ENCODE data around the gene LIX1. TPM values are rescaled to one million over a fixed set of nuclear protein-coding genes. Genes with fewer than 3 reads are reported as not detected.

Gene LIX1
- total and polyA plus RNA-seq, 2 of the 13 experiments (the other 11 are each of a cell fraction or from before 2014, with no cell fraction given): not detected

DNA sequence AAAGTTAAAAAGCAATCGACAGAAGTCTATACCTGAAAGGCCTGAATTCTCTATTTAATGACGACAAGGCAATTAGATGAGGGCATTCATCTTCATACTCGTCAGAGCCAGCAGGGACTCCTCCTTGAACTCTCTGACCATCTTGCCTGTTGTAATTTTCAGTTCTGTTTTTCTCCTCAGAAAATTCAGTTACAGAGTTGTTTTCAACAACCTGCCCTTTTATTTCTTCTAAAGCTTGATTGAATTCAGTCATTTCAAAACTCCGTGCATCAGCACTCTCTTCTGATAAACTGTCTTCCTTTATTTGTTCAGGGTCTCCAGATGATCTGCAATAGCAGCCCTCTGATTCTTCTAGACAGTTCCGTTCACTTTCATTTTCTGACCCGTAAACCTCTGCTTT is 25.0 kb upstream of the LIX1 start:
- Histone ChIP-seq H3K9me3 (ENCODE audit: low read length) (no peaks in the 10 kb centered on the region), H4K20me1 (ENCODE audit: insufficient read depth, low read length) (no peaks in the 10 kb centered on the region), H3K4me2 (ENCODE audit: low read depth, low read length) (no peak overlapping the region), H3K36me3 (replicated peaks in 1 of 2; ENCODE audit: control insufficient read depth in 1 of 2, insufficient read depth in 2 of 2, low read length in 2 of 2) (peaks cover 9 to 50% of the 10 kb centered on the region in 2 experiments), H3K9ac (ENCODE audit: insufficient read depth, low read depth, low read length) (no peak overlapping the region), H3K4me1 (ENCODE audit: insufficient read depth, low read length) (peaks cover 17% of the 10 kb centered on the region), H3K27ac (ENCODE audit: extremely low read length, insufficient read depth, low read length) (no peak overlapping the region), H2AFZ (ENCODE audit: low read length) (no peak overlapping the region), H3K79me2 (ENCODE audit: insufficient read depth, low read length) (no peaks in the 10 kb centered on the region), H3K4me3 (replicated peaks in 1 of 3; ENCODE audit: insufficient read depth in 1 of 3, low read depth in 2 of 3, low read length in 3 of 3) (no peak overlapping the region), H3K27me3 (ENCODE audit: control insufficient read depth in 1 of 2, insufficient read depth in 2 of 2, low read length in 2 of 2) (no peaks in the 10 kb centered on the region)
- WGBS (ENCODE audit: low lambda C conversion rate): 95% methylated on average over 6 of the region's 6 CpGs
- no peak for ATAC-seq
- POLR2A ChIA-PET: no interaction called here
- no peak for DNase-seq (ENCODE audit: low spot score)
- in situ Hi-C loops (cut with HindIII; ENCODE audit: extremely low pct_ligation_motif_present, low pct_unique_long_range_greater_than_20kb) (loop anchor here (10.0 to 25.0 kb wide), 2 partner anchors 293 to 555 kb away; partner anchors contain the start of gene ERAP2), intact Hi-C loops (cut with micrococcal nuclease; ENCODE audit: unreplicated experiment) (loop anchor here (5.0 kb wide), 1 partner anchor 1180 kb away; no protein-coding TSS in a partner anchor)
- TF ChIP-seq MAFK (conservative IDR thresholded peaks at IDR 0.05 in 1 of 2, IDR thresholded peaks at IDR 0.05 in 1 of 2; ENCODE audit: low read length in 2 of 2) (peak; percentile 19 to 59; a peak in 2 of 4 replicates), MAFF (IDR thresholded peaks at IDR 0.05; ENCODE audit: low read depth, low read length) (peak; percentile 49; the same call in 1 of the 2 replicates)
- TF ChIP-seq, protein P1, sequence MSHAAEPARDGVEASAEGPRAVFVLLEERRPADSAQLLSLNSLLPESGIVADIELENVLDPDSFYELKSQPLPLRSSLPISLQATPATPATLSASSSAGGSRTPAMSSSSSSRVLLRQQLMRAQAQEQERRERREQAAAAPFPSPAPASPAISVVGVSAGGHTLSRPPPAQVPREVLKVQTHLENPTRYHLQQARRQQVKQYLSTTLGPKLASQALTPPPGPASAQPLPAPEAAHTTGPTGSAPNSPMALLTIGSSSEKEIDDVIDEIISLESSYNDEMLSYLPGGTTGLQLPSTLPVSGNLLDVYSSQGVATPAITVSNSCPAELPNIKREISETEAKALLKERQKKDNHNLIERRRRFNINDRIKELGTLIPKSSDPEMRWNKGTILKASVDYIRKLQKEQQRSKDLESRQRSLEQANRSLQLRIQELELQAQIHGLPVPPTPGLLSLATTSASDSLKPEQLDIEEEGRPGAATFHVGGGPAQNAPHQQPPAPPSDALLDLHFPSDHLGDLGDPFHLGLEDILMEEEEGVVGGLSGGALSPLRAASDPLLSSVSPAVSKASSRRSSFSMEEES (CRISPR knock-in tag; IDR thresholded peaks at IDR 0.05): no peak
- BruUV-seq (replicated peaks): no TSS peak
- no peak for FAIRE-seq
- CTCF ChIA-PET (ENCODE audit: low intra/inter-chr PET ratio, low total read pairs): no interaction called here

GRCh38 chr5:97165726-97166125 is 23.3 kb upstream of the LIX1 start:
- H2AFZ ChIP-seq (ENCODE audit: low read length): no peak overlapping the region
- ChIA-PET CTCF (ENCODE audit: low intra/inter-chr PET ratio, low total read pairs) (no interaction called here), POLR2A (no interaction called here)
- WGBS (ENCODE audit: low lambda C conversion rate): 3% methylated on average over 1 of the region's 1 CpG
- peaks cover 7% of the 10 kb centered on the region; the same call in 1 of the 2 replicates for H3K4me1 ChIP-seq (ENCODE audit: insufficient read depth, low read length)
- no peak overlapping the region for H3K4me3 ChIP-seq (replicated peaks in 1 of 3; ENCODE audit: insufficient read depth in 1 of 3, low read depth in 2 of 3, low read length in 3 of 3)
- no peaks in the 10 kb centered on the region for H3K79me2 ChIP-seq (ENCODE audit: insufficient read depth, low read length)
- no peaks in the 10 kb centered on the region for H3K27me3 ChIP-seq (ENCODE audit: control insufficient read depth in 1 of 2, insufficient read depth in 2 of 2, low read length in 2 of 2)
- no peak overlapping the region for H3K27ac ChIP-seq (ENCODE audit: extremely low read length, insufficient read depth, low read length)
- in situ Hi-C loops (cut with HindIII; ENCODE audit: extremely low pct_ligation_motif_present, low pct_unique_long_range_greater_than_20kb): loop anchor here (10.0 to 25.0 kb wide), 2 partner anchors 291 to 553 kb away; partner anchors contain the start of gene ERAP2
- intact Hi-C loops (cut with micrococcal nuclease; ENCODE audit: unreplicated experiment): loop anchor here (5.0 kb wide), 1 partner anchor 1182 kb away; no protein-coding TSS in a partner anchor
- no peak overlapping the region for H3K9ac ChIP-seq (ENCODE audit: insufficient read depth, low read depth, low read length)
- FAIRE-seq (no peak), DNase-seq (ENCODE audit: low spot score) (peak; percentile 34), ATAC-seq (peak; percentile 41)
- no TSS peak for BruUV-seq (replicated peaks)
- no peaks in the 10 kb centered on the region for H3K9me3 ChIP-seq (ENCODE audit: low read length)
- TF ChIP-seq ZNF644 (CRISPR knock-in tag; IDR thresholded peaks at IDR 0.05; ENCODE audit: low read depth): 0 out of 2 replicates have a peak, but pooled peaks have one; percentile 38
- TF ChIP-seq ZNF546 (CRISPR knock-in tag; conservative IDR thresholded peaks at IDR 0.05): no peak
- TF ChIP-seq, protein P2, sequence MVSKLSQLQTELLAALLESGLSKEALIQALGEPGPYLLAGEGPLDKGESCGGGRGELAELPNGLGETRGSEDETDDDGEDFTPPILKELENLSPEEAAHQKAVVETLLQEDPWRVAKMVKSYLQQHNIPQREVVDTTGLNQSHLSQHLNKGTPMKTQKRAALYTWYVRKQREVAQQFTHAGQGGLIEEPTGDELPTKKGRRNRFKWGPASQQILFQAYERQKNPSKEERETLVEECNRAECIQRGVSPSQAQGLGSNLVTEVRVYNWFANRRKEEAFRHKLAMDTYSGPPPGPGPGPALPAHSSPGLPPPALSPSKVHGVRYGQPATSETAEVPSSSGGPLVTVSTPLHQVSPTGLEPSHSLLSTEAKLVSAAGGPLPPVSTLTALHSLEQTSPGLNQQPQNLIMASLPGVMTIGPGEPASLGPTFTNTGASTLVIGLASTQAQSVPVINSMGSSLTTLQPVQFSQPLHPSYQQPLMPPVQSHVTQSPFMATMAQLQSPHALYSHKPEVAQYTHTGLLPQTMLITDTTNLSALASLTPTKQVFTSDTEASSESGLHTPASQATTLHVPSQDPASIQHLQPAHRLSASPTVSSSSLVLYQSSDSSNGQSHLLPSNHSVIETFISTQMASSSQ (IDR thresholded peaks at IDR 0.05; ENCODE audit: low read depth): peak; percentile 49; the same call in 1 of the 2 replicates
- TF ChIP-seq, protein P2 (CRISPR knock-in tag; IDR thresholded peaks at IDR 0.05; ENCODE audit: borderline replicate concordance): peak; percentile 38; the same call in 1 of the 2 replicates
- peaks cover 6 to 36% of the 10 kb centered on the region in 2 experiments for H3K36me3 ChIP-seq (replicated peaks in 1 of 2; ENCODE audit: control insufficient read depth in 1 of 2, insufficient read depth in 2 of 2, low read length in 2 of 2)
- H3K4me2 ChIP-seq (ENCODE audit: low read depth, low read length): no peak overlapping the region
- no peaks in the 10 kb centered on the region for H4K20me1 ChIP-seq (ENCODE audit: insufficient read depth, low read length)
